ENCODE data around the gene PYY. TPM values are rescaled to one million over a fixed set of nuclear protein-coding genes. Genes with fewer than 3 reads are reported as not detected.

Gene PYY
- total RNA-seq, 1 experiment from 2014 or later: 2.0 TPM

DNA sequence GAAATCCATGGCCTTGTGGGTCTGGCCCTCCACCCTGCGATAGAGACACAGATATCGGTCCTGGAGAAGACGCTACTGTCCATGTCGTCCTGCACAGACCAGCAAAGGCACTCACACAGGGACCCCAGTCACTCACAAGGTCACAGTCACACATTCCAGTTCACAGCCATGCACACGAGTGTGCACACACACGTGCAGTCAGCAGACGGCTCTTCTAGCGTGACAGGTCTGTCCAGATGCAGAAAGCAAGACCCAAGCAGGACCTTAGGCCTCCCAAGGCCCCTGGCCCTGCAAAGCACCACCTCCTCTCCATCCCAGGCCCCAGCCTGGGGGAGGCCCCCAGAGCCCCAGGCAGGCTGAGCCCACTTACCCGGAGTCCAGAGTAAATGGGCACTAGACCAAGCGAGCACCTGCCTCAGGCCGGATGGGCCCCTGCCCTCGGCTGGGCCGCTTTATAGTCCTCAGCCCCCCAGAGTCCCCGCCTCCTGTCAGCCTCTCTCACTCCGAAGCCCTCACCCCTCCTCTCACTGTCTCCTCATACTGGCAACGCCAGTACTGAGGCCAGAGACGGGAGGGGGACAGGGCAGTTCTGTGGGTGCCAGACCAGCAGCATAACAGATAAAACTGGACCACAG lies 11.6 kb downstream of the PYY start, which contains the start of gene PPY:
PPY (minus strand) TSS at position 426 of the 635 bp plus-strand sequence. CDS start 822 bp downstream, outside the sequence.
- no peak for DNase-seq
- Mint-ChIP-seq H3K9me3 (no peaks in the 10 kb centered on the region), H3K36me3 (ENCODE audit: insufficient read depth in 1 of 3, low read depth in 3 of 3) (no peaks in the 10 kb centered on the region), H3K4me3 (no peak within 1 kb of the TSS), H3K27ac (peak within 1 kb of the TSS in 1 of 3 experiments; percentile 62; a peak in 1 of 7 replicates), H3K27me3 (ENCODE audit: low read depth) (peaks cover 35% of the 10 kb centered on the region), H3K4me1 (peaks cover 18 to 27% of the 10 kb centered on the region in 2 experiments)
- H2BK12ac ChIP-seq (ENCODE audit: insufficient read length, low read depth, low read length): no peak within 1 kb of the TSS
- no peaks in the 10 kb centered on the region for H3K4me1 ChIP-seq (ENCODE audit: insufficient read depth, low read length)
- H3K23me2 ChIP-seq (ENCODE audit: insufficient read length, low read depth, low read length, poor library complexity, severe bottlenecking): no peaks in the 10 kb centered on the region
- no peak within 1 kb of the TSS for H3K27ac ChIP-seq (ENCODE audit: insufficient read length, low read depth, low read length)
- no peak within 1 kb of the TSS for H2AK5ac ChIP-seq (ENCODE audit: insufficient read length, low read length)
- no peak within 1 kb of the TSS for H3K14ac ChIP-seq (ENCODE audit: insufficient read depth, low read length)
- no peak within 1 kb of the TSS for H2BK20ac ChIP-seq (ENCODE audit: low read depth, low read length, poor library complexity, severe bottlenecking)
- no peak within 1 kb of the TSS for H4K8ac ChIP-seq (replicated peaks; ENCODE audit: insufficient read length, low read depth, low read length)
- H3K23ac ChIP-seq (ENCODE audit: insufficient read length, low read depth, low read length): no peak within 1 kb of the TSS
- no peak within 1 kb of the TSS for H2BK120ac ChIP-seq (ENCODE audit: low read depth, low read length, poor library complexity, severe bottlenecking)
- TF ChIP-seq, protein P1, sequence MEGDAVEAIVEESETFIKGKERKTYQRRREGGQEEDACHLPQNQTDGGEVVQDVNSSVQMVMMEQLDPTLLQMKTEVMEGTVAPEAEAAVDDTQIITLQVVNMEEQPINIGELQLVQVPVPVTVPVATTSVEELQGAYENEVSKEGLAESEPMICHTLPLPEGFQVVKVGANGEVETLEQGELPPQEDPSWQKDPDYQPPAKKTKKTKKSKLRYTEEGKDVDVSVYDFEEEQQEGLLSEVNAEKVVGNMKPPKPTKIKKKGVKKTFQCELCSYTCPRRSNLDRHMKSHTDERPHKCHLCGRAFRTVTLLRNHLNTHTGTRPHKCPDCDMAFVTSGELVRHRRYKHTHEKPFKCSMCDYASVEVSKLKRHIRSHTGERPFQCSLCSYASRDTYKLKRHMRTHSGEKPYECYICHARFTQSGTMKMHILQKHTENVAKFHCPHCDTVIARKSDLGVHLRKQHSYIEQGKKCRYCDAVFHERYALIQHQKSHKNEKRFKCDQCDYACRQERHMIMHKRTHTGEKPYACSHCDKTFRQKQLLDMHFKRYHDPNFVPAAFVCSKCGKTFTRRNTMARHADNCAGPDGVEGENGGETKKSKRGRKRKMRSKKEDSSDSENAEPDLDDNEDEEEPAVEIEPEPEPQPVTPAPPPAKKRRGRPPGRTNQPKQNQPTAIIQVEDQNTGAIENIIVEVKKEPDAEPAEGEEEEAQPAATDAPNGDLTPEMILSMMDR (conservative IDR thresholded peaks at IDR 0.05): no peak
- H3K79me2 ChIP-seq (ENCODE audit: insufficient read depth, low read length): no peaks in the 10 kb centered on the region
- H3K4ac ChIP-seq (ENCODE audit: low read depth, low read length): no peak within 1 kb of the TSS
- H4K91ac ChIP-seq (ENCODE audit: insufficient read length, low read depth, low read length): no peak within 1 kb of the TSS
- H3K18ac ChIP-seq (ENCODE audit: insufficient read length, low read depth, low read length): no peak within 1 kb of the TSS
- H4K20me1 ChIP-seq (ENCODE audit: control insufficient read depth, insufficient read depth, insufficient read length): no peaks in the 10 kb centered on the region
- H3K9me3 ChIP-seq (ENCODE audit: control insufficient read depth, low read depth, low read length): no peaks in the 10 kb centered on the region
- H2AFZ ChIP-seq (ENCODE audit: low read length): no peak within 1 kb of the TSS
- H3K79me1 ChIP-seq (ENCODE audit: insufficient read depth, low read depth, low read length, poor library complexity, severe bottlenecking): no peaks in the 10 kb centered on the region
- no peak within 1 kb of the TSS for H3K56ac ChIP-seq (ENCODE audit: insufficient read length, low read depth, low read length)
- no peak within 1 kb of the TSS for H2BK15ac ChIP-seq (ENCODE audit: low read depth, low read length)
- no peak within 1 kb of the TSS for H3T11ph ChIP-seq (ENCODE audit: low read length)
- WGBS (ENCODE audit: extremely low coverage, insufficient read length, low lambda C conversion rate): no CpG with 5 or more reads among the region's 17 CpGs
- H3K9ac ChIP-seq (ENCODE audit: extremely low read depth, insufficient read length, low read length): no peak within 1 kb of the TSS
- no peak within 1 kb of the TSS for H3K4me2 ChIP-seq (ENCODE audit: insufficient read depth, insufficient read length, low read length)
- peaks cover 4% of the 10 kb centered on the region for H3K27me3 ChIP-seq (ENCODE audit: insufficient read depth, low read length)
- no peak within 1 kb of the TSS for H4K5ac ChIP-seq (ENCODE audit: insufficient read length, low read depth, low read length)
- H2BK5ac ChIP-seq (ENCODE audit: insufficient read length, low read length): no peak within 1 kb of the TSS

Measured in H9 (cell line).